SK-N-SH (cell line): ENCODE measurements around the gene DACH1. TPM values are rescaled to one million over a fixed set of nuclear protein-coding genes. Genes with fewer than 3 reads are reported as not detected.

Experiments used
- CTCF ChIA-PET: fragments of 300-600, 350-600 bp; formaldehyde crosslinking; extraction: SDS; loops from one replicate; lab custom pipeline; 2021; lab: Yijun Ruan, JAX
- POLR2A ChIA-PET: fragments of 350-600 bp; sonication (Branson Sonifier 250); formaldehyde crosslinking; extraction: SDS; loops from one replicate; lab custom pipeline; 2020; ENCODE audit warnings: antibody characterized with exemption, inconsistent platforms; lab: Yijun Ruan, JAX
- DNase-seq: peaks from one replicate; pipeline ENCODE4 v3.0.0; 2012
- H2AFZ ChIP-seq: fragments of 200-600 bp; sonication (generic); 2 replicates; pipeline ENCODE4 v1.8.1; 2016; ENCODE audit warnings: antibody characterized with exemption, mild to moderate bottlenecking, low read depth
- H3F3A ChIP-seq: fragments of 200-600 bp; sonication (generic); replicated peaks from 2 replicates; pipeline ENCODE3; 2016; ENCODE audit warnings: antibody characterized with exemption, mild to moderate bottlenecking; ENCODE audit not compliant: insufficient read depth
- H3K27ac ChIP-seq, 2 experiments: fragments of 200-500 bp in 1 of 2; fragments of 200-600 bp in 1 of 2; sonication (Bioruptor generic) in 1 of 2; sonication (generic), shearing (Covaris generic) in 1 of 2; 2 replicates each; pipeline versions ENCODE4 v1.5.1 to v1.6.1; 2014 to 2016; ENCODE audit warnings: low read depth in 2 of 2, inconsistent platforms in 1 of 2, low read length in 1 of 2, mild to moderate bottlenecking in 1 of 2, mixed read lengths in 1 of 2
- H3K27me3 ChIP-seq: fragments of 200-600 bp; sonication (generic), shearing (Covaris generic); 2 replicates; pipeline ENCODE4 v1.6.1; 2016; ENCODE audit warnings: mixed run types; ENCODE audit not compliant: insufficient read depth
- H3K36me3 ChIP-seq, 2 experiments: fragments of 200-500 bp in 1 of 2; fragments of 200-600 bp in 1 of 2; sonication (Bioruptor generic) in 1 of 2; sonication (generic) in 1 of 2; replicated peaks in 1 of 2; 2 replicates each; pipeline versions ENCODE3 to v1.5.1; 2014 to 2016; ENCODE audit warnings: low read length in 1 of 2, mild to moderate bottlenecking in 1 of 2; ENCODE audit not compliant: insufficient read depth in 2 of 2, control insufficient read depth in 1 of 2
- H3K4me1 ChIP-seq, 2 experiments: fragments of 200-500 bp in 1 of 2; fragments of 200-600 bp in 1 of 2; sonication (Bioruptor generic) in 1 of 2; sonication (generic), shearing (Covaris generic) in 1 of 2; 2 replicates each; pipeline versions ENCODE4 v1.5.1 to v1.6.1; 2014 to 2016; ENCODE audit warnings: low read depth in 1 of 2, low read length in 1 of 2, mixed run types in 1 of 2; ENCODE audit not compliant: insufficient read depth in 2 of 2, control insufficient read depth in 1 of 2
- H3K4me2 ChIP-seq: fragments of 200-600 bp; sonication (generic), shearing (Covaris generic); 2 replicates; pipeline ENCODE4 v1.6.1; 2017; ENCODE audit warnings: mixed run types
- H3K4me3 ChIP-seq, 2 experiments: fragments of 200-500 bp in 1 of 2; fragments of 200-600 bp in 1 of 2; sonication (Bioruptor generic) in 1 of 2; sonication (generic), shearing (Covaris generic) in 1 of 2; 2 replicates each; pipeline versions ENCODE4 v1.5.1 to v1.8.1; 2014 to 2016; ENCODE audit warnings: low read depth in 2 of 2, inconsistent platforms in 1 of 2, low read length in 1 of 2, mild to moderate bottlenecking in 1 of 2, mixed read lengths in 1 of 2, moderate library complexity in 1 of 2
- H3K79me2 ChIP-seq: fragments of 200-600 bp; sonication (generic); 2 replicates; pipeline ENCODE4 v1.8.1; 2017; ENCODE audit warnings: mild to moderate bottlenecking; ENCODE audit not compliant: insufficient read depth
- H3K9ac ChIP-seq: fragments of 200-600 bp; sonication (generic); 2 replicates; pipeline ENCODE4 v1.6.1; 2017; ENCODE audit warnings: mixed run types
- H3K9me2 ChIP-seq: fragments of 200-600 bp; sonication (generic); 2 replicates; pipeline ENCODE4 v1.6.1; 2017; ENCODE audit warnings: mixed run types
- H3K9me3 ChIP-seq: fragments of 200-600 bp; sonication (generic); 2 replicates; pipeline ENCODE4 v1.6.1; 2017; ENCODE audit warnings: mixed run types, mild to moderate bottlenecking, moderate library complexity
- H4K20me1 ChIP-seq: fragments of 200-600 bp; sonication (generic); 2 replicates; pipeline ENCODE4 v1.6.1; 2017; ENCODE audit warnings: mild to moderate bottlenecking, mixed run types; ENCODE audit not compliant: insufficient read depth
- CTCF ChIP-seq: fragments of 200-600 bp; sonication (generic); IDR thresholded peaks from 2 replicates; pipeline ENCODE4 v1.6.1; 2017; ENCODE audit warnings: antibody characterized with exemption, mild to moderate bottlenecking, moderate library complexity
- ELF1 ChIP-seq: IDR thresholded peaks from 2 replicates; pipeline ENCODE4 v1.4.0; 2012
- EZH2phosphoT487 ChIP-seq: fragments of 200-600 bp; sonication (generic); IDR thresholded peaks from 2 replicates; pipeline ENCODE4 v1.6.1; 2017; ENCODE audit warnings: low read depth, mixed run types, mild to moderate bottlenecking, antibody characterized with exemption, moderate library complexity, borderline replicate concordance
- FOSL2 ChIP-seq: IDR thresholded peaks from 2 replicates; pipeline ENCODE4 v1.4.0; 2012; ENCODE audit warnings: low read depth, mild to moderate bottlenecking, moderate library complexity, borderline replicate concordance
- FOXM1 ChIP-seq: IDR thresholded peaks from 2 replicates; pipeline ENCODE4 v1.4.0; 2012; ENCODE audit warnings: low read depth, mild to moderate bottlenecking
- GATA2 ChIP-seq: sonication (generic); formaldehyde crosslinking; IDR thresholded peaks from 2 replicates; pipeline ENCODE4 v1.5.0; 2020; ENCODE audit warnings: mild to moderate bottlenecking, missing genetic modification reagents
- IRF3 ChIP-seq: fragments of 150-350 bp; IDR thresholded peaks from 2 replicates; pipeline ENCODE4 v1.6.1; 2016; ENCODE audit warnings: mild to moderate bottlenecking, low read depth, low read length
- MEF2A ChIP-seq: IDR thresholded peaks from 2 replicates; pipeline ENCODE4 v1.4.0; 2012; ENCODE audit warnings: low read depth, borderline replicate concordance
- MXI1 ChIP-seq: IDR thresholded peaks from 2 replicates; pipeline ENCODE4 v1.6.1; 2012; ENCODE audit warnings: mild to moderate bottlenecking, low read depth, low read length, improper control_type of control experiment
- NRF1 ChIP-seq: IDR thresholded peaks from 2 replicates; pipeline ENCODE4 v1.6.1; 2012; ENCODE audit warnings: low read depth, mild to moderate bottlenecking, low read length
- POLR2AphosphoS5 ChIP-seq: IDR thresholded peaks from 2 replicates; pipeline ENCODE4 v1.6.1; 2012; ENCODE audit warnings: low read depth, low read length
- RAD21 ChIP-seq: IDR thresholded peaks from 2 replicates; pipeline ENCODE4 v1.6.1; 2012; ENCODE audit warnings: mild to moderate bottlenecking, low read length
- RFX5 ChIP-seq: IDR thresholded peaks from 2 replicates; pipeline ENCODE4 v1.6.1; 2012; ENCODE audit warnings: mild to moderate bottlenecking, improper control_type of control experiment, low read length
- RXRA ChIP-seq: IDR thresholded peaks from 2 replicates; pipeline ENCODE4 v1.4.0; 2012; ENCODE audit warnings: low read depth, mild to moderate bottlenecking, borderline replicate concordance
- SIN3A ChIP-seq: IDR thresholded peaks from 2 replicates; pipeline ENCODE4 v1.6.1; 2012; ENCODE audit warnings: low read depth, mild to moderate bottlenecking, low read length, moderate library complexity, borderline replicate concordance
- SMC3 ChIP-seq: IDR thresholded peaks from 2 replicates; pipeline ENCODE4 v1.6.1; 2012; ENCODE audit warnings: low read depth, low read length, improper control_type of control experiment
- TCF12 ChIP-seq: IDR thresholded peaks from 2 replicates; pipeline ENCODE4 v1.4.0; 2012
- USF1 ChIP-seq: IDR thresholded peaks from 2 replicates; pipeline ENCODE4 v1.4.0; 2012; ENCODE audit warnings: low read depth, borderline replicate concordance
- YY1 ChIP-seq: IDR thresholded peaks from 2 replicates; pipeline ENCODE4 v1.4.0; 2012; ENCODE audit warnings: low read depth, mild to moderate bottlenecking
- ZBTB33 ChIP-seq: IDR thresholded peaks from 2 replicates; pipeline ENCODE4 v1.4.0; 2012; ENCODE audit warnings: low read depth, borderline replicate concordance
- WGBS: methylation state at CpG from one replicate; pipeline ENCODE4 v1.1.6; 2017; ENCODE audit warnings: low lambda C conversion rate; 5-methylcytosine and 5-hydroxymethylcytosine counted together
- polyA plus RNA-seq, 3 experiments: library from polyadenylated mRNA; depleted of rRNA; stranded (reverse); fragments of >200 nt; gene quantifications; 2 replicates each; pipeline ENCODE4 v1.2.3, GENCODE V29; 2012

Gene DACH1
- polyA plus RNA-seq, 1 of the 3 experiments (the other 2 are of a cell fraction): 0.21 TPM

GRCh38 chr13:71877256-71877653 is 10.3 kb upstream of the DACH1 start:
- no peak overlapping the region for H3K4me3 ChIP-seq
- no peaks in the 10 kb centered on the region for H3K27me3 ChIP-seq
- H3K79me2 ChIP-seq: no peaks in the 10 kb centered on the region
- no peak overlapping the region for H3K9ac ChIP-seq
- no peaks in the 10 kb centered on the region for H3K36me3 ChIP-seq
- no peaks in the 10 kb centered on the region for H3K9me3 ChIP-seq
- POLR2A ChIA-PET: no interaction called here
- CTCF ChIA-PET: interaction anchor here (1.1 to 2.8 kb wide), 4 partner anchors 15 to 692 kb away, joined by 3 to 10 read pairs (median 3); no protein-coding TSS in a partner anchor
- peaks cover 0 to 2% of the 10 kb centered on the region in 2 experiments; a peak in 1 of 4 replicates for H3K4me1 ChIP-seq
- no peak overlapping the region for H3K27ac ChIP-seq
- H3K9me2 ChIP-seq: no peaks in the 10 kb centered on the region
- DNase-seq: no peak
- TF ChIP-seq YY1 (no peak), GATA2 (CRISPR knock-in tag) (no peak), NRF1 (no peak), USF1 (no peak), SIN3A (no peak), POLR2AphosphoS5 (no peak), ZBTB33 (no peak), FOXM1 (no peak), MEF2A (no peak), RFX5 (no peak), FOSL2 (no peak), RAD21 (no peak)
- 82% methylated on average over 5 of the region's 5 CpGs for WGBS
- H3F3A ChIP-seq: peaks cover 7% of the 10 kb centered on the region
- H2AFZ ChIP-seq: no peak overlapping the region
- H3K4me2 ChIP-seq: no peak overlapping the region
- H4K20me1 ChIP-seq: no peaks in the 10 kb centered on the region

- TF ChIP-seq MXI1: no peak
- no peak for TF ChIP-seq USF1
- TF ChIP-seq FOSL2: no peak
- TF ChIP-seq IRF3: no peak
- TF ChIP-seq RAD21: no peak
- no peak for TF ChIP-seq MEF2A
- TF ChIP-seq CTCF: no peak
- TF ChIP-seq RXRA: no peak
- no peak for TF ChIP-seq EZH2phosphoT487
- TF ChIP-seq SMC3: no peak
- no peak for TF ChIP-seq ELF1
- no peak for TF ChIP-seq TCF12
- no peak for TF ChIP-seq GATA2 (CRISPR knock-in tag)
- TF ChIP-seq POLR2AphosphoS5: no peak
- ChIA-PET POLR2A (no interaction called here), CTCF (interaction anchor here (1.3 kb wide), 1 partner anchor 217 kb away, joined by 3 read pairs; no protein-coding TSS in a partner anchor)
- no peaks in the 10 kb centered on the region for H3K9me3 ChIP-seq
- WGBS: 80% methylated on average over 2 of the region's 2 CpGs
- no peak overlapping the region for H2AFZ ChIP-seq
- no peak overlapping the region for H3K4me3 ChIP-seq
- H3K36me3 ChIP-seq: no peaks in the 10 kb centered on the region
- H3K27ac ChIP-seq: no peak overlapping the region
- no peaks in the 10 kb centered on the region for H3K27me3 ChIP-seq
- H3K9me2 ChIP-seq: no peaks in the 10 kb centered on the region
- no peak overlapping the region for H3K9ac ChIP-seq
- peaks cover 0 to 2% of the 10 kb centered on the region in 2 experiments; a peak in 1 of 4 replicates for H3K4me1 ChIP-seq
- no peak for DNase-seq
- H4K20me1 ChIP-seq: no peaks in the 10 kb centered on the region
- peaks cover 7% of the 10 kb centered on the region for H3F3A ChIP-seq
- H3K4me2 ChIP-seq: no peak overlapping the region
- H3K79me2 ChIP-seq: no peaks in the 10 kb centered on the region
Measured at GRCh38 chr13:71876648-71877255, 9.7 kb upstream of the DACH1 start.
